GM19025 (cell line): ENCODE data around the gene ARHGAP22.
"Not testable (repeated sequence)": the region's sequence is repeated elsewhere in the genome, so short reads cannot be mapped to it uniquely, and the experiment has no call there.

ENCODE experiments used
- ATAC-seq: cut with Tn5 transposase; IDR thresholded peaks from one replicate; pipeline ENCODE4 v1.9.1; 2021; ENCODE audit warnings: mild to moderate bottlenecking, low read depth, moderate library complexity; ENCODE audit not compliant: unreplicated experiment

ARHGAP22 gene, protein sequence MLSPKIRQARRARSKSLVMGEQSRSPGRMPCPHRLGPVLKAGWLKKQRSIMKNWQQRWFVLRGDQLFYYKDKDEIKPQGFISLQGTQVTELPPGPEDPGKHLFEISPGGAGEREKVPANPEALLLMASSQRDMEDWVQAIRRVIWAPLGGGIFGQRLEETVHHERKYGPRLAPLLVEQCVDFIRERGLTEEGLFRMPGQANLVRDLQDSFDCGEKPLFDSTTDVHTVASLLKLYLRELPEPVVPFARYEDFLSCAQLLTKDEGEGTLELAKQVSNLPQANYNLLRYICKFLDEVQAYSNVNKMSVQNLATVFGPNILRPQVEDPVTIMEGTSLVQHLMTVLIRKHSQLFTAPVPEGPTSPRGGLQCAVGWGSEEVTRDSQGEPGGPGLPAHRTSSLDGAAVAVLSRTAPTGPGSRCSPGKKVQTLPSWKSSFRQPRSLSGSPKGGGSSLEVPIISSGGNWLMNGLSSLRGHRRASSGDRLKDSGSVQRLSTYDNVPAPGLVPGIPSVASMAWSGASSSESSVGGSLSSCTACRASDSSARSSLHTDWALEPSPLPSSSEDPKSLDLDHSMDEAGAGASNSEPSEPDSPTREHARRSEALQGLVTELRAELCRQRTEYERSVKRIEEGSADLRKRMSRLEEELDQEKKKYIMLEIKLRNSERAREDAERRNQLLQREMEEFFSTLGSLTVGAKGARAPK

DNA sequence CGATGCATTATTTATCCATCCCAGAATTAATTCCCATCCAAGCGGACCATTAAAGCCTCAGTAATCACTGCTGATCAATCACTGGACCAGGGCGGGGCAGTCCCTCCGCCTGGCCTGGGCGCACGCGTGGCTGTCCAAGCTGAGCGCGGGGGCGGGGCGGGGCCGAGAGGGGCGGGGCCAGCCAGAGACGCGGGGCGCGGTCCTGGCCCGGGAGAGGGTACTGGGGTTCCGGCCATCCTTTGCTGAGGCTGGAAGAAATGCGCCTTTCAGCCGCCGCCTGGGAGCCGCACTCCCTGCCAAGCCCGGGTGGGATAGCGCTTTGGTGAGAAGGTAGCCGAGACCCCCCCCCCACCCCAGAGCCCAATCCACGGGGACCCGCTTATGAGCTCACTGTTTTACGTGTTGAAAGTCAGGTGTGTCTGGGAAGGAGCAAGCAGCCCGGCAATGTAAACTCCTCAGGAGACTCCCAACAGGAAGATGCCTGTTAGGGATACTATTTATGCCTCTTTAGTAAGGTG is at the start of gene ARHGAP22:
ARHGAP22 (minus strand) TSS at position 83 of the 518 bp plus-strand sequence. CDS start 277 bp downstream, outside the sequence.
- ATAC-seq: no peak

DNA sequence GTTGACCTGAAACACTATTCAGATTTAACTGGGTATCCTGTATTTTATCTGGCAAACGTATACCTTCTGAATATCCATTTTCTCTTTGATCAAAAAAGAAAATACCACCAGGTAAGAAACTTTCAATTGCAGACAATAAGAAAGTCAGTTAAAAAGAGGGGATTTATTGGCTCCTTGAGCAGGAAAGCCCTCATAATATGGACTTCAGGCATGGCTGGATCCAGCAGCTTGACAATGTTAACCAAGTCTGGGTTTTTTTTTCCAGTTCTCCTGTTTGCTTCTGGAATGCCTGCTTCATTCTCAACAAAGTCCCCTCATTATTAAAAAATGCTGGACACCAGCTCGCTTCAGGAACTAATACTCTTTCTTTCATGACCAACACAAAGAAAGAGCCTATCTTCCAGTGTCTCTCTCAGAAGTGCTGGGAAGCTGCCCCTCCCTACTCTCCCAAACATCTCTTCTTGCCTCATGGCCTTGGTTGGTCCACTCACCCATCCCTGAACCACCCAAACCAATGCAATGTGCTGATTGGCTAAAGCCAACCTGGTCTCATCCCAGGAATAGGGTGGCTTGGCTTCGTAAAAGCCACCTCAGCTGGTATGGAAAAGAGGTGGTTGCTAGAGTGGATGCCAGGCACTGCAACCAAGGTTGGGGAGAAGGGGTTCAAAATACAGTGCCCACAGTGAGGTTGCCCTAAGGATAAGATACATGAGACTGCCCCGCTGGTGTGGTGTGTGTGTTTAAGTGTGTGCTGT is 49.2 kb upstream of the ARHGAP22 start:
- no peak for ATAC-seq

DNA sequence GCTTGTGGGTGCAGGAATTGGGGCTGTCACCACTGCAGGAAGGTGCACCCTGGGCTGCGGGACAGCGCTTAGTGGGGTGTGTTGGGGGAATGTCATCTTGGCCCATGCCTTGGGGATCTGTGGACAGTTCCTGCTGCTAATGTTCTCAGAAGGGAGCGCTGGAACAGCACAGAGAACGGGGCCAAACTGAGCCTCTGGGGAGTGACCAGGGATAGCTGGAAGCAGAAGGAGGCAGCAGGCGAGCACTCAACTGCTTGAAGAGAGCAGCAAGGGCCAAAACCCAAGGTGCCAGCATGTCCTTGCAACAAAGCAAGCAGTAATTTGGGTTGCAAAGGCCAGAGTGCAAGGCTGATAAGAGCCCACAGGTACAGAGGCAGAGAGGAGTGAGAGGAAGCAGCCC is 48.5 kb upstream of the ARHGAP22 start:
- no peak for ATAC-seq

DNA sequence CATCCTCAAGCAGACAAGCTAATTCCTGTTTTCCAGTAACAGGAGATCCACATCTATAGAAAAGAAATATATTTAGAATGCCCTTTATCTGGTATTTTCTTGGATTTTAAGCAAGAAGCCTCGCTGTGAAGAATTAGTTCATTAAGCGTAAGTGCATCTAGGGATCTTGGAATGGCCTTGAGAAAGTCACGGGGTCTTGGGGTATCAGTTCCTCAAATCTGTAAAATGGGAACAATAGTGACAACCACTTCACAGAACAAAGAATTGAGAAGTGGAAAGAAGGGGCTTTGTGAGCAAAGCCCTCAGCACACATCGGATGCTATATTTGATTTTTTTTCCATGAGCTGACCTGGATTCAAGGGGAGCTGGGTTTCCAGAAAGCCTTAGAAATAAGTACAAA is 47.5 kb upstream of the ARHGAP22 start:
- no peak for ATAC-seq

DNA sequence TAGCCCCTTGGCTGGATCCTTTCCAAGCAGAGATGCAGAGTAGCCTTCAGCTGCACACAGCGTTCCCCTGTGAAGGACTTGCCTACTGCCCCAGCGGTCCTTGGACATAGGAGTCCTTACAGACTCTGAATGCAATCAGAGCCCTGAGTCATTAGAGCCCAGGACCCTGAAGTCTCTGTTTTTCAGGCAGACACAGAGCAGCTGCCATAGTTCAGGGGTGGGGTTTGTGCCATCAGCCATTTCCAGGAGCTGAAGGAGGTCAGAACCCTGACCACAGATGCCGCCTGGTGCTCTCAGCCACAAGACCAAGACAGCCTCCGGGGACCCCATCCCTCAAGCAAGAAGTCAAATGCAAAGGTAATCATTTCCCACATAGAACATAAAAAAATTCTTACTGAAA is 47.0 kb upstream of the ARHGAP22 start:
- ATAC-seq: no peak

DNA sequence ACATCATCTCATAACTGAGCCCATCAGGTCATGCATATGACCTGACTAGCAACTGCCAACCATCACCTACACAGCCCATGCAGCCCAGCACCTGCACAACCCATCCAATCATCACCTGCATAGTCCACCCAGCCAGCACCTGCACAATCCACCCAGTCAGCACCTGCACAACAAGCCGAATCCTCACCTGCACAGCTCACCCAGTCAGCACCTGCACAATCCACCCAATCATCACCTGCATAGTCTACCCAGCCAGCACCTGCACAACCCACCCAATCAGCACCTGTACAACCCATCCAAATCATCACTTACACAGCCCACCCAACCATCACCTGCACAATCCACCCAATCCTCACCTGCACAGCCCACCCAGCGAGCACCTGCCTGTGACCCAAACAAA is 46.4 kb upstream of the ARHGAP22 start:
- ATAC-seq: no peak

DNA sequence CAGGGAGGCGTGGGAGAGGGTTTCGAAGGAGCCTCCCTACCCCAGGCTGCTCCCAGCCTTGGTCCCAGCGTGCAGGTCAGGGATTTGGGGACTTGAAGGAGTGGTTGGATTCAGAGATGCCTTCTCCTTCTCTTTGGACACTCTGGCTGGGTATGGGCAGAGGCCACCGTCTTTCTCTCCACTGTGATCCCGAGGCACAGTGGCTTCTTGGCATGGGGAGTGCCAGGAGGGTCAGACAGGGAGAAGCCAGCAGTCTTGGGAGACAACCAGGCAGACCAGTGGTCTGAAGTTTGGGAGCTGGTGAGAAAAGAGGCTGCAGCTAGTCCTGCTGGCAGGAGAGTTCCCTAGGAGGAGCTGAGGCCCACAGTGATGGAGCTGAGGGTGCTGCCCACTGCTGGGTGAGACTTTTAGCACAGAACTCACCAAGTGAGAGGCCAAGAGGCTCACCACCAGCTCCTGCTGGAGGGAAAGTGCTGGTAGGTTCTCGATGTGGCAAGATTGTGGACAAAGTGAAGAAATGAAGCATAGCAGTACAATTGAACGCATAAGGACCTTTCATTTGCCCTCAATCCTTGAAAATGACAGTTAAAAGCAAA is 44.6 kb upstream of the ARHGAP22 start:
- ATAC-seq: no peak

DNA sequence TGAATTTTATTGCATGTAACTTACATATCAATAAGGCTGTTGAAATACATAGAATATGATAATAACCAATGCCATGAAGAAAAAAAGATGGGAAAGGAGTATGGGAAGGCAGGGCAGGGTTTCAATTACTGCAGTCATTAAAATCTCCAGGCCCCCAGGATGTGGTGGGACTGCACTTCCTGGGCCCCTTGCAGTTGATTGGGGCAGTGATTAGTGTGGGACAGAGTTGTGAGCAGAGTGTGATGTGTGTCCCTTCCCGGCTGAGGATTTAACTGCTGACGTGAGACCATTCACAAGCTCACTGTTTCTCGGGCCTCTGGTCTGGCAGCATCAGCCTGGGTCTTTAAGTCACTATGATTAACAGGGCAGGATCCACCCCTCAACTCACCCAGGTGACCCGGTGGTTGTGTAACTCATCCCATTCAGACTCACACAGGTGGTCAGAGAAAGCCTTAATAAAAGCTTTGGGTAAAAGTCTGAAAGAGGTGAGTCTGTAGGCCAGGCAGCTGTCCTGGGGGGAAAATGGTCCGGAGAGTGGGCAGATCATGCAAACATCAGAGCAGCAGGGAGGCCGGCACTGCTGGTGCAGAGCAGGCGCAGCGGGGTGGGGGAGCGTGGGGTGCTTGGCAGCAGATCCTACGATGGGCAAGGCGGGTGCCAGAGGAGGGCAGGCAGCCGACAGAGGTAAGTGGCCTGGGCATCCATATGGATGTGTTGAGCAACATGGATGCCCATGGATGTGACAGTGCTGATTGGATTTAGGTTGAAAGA is 43.5 kb upstream of the ARHGAP22 start:
- ATAC-seq: no peak

DNA sequence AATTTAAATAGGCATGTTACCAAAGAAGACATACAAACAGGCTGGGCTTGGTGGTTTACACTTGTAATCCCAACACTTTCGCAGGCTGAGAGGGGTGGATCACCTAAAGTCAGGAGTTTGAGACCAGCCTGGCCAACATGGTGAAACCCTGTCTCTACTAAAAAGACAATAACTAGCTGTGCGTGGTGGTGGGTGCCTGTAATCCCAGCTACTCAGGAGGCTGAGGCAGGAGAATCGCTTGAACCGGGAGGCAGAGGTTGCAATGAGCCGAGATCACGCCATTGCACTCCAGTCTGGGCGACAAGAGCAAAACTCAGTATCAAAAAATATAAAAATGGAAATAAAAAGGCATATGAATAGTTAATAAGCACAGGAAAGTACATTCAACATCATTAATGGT is 42.2 kb upstream of the ARHGAP22 start:
- not testable (repeated sequence) for ATAC-seq

DNA sequence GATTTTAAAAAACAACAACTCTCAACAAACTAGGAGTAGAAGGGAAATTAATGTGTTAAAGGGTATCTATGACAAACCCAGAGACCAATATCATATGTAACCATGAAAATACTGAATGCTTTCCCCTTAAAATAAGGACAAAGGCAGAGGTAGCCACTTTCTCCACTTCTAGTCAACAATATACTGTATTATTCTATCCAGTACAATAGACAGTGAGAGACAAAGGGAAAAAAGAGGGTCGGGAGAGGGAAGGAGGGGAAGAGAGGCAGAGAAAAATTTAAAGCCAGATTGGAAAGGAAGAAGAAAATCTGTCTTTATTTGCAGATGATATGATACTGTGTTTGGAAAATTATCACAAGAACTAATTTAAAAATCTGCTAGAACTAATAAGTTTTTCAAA is 40.7 kb upstream of the ARHGAP22 start:
- no peak for ATAC-seq

DNA sequence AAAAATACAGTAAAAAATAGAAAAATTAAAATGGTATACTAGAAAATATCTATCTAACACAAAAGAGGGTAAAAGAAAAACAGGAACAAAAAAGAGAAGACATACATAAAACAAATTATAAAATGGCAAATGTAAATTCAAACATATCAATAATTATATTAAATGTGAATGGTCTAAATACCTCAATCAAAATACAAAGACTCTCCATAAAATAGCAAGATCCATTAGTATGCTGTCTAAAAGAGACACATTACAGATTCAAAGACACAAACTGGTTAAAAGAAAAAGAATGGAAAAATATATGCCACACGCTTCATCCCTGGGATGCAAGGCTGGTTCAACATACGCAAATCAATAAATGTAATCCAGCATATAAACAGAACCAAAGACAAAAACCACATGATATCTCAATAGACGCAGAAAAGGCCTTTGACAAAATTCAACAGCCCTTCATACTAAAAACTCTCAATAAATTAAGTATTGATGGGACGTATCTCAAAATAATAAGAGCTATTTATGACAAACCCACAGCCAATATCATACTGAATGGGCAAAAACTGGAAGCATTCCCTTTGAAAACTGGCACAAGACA is 36.3 kb upstream of the ARHGAP22 start:
- ATAC-seq: not testable (repeated sequence)

DNA sequence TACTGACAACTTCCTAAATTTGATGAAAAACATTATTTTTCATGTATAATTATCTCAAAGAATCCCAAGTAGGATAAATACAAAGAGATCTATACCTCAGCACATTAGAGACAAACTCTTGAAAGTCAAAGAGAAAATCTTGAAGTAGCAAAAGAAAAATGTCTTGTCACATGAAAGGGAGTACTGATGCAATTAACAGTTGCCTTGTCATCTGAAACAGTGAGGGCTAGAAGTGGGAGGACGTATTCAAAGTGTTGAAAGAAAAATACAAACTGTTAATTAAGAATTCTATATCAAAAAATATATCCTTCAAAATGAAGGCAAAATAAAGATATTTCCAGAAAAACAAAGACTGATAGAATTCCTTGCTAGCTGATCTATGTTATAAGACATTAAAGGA is 35.5 kb upstream of the ARHGAP22 start:
- ATAC-seq: no peak

DNA sequence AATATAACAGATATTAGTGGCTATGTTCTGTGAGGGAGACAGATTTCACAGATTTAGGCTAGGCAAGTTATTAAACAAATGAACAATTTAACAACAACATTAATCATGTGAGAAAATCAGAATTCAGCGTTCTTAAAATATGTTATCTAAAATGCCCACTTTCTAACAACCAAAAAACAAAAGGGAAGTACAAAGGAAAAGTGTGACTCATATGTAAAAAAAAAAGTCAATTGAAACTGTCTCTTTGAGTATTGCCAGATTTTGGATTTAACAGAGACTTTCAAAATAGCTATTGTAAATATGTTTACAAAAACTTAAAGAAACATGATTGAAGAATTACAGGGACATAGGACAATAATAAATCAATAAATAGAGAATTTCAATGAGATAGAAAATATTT is 34.8 kb upstream of the ARHGAP22 start:
- no peak for ATAC-seq

DNA sequence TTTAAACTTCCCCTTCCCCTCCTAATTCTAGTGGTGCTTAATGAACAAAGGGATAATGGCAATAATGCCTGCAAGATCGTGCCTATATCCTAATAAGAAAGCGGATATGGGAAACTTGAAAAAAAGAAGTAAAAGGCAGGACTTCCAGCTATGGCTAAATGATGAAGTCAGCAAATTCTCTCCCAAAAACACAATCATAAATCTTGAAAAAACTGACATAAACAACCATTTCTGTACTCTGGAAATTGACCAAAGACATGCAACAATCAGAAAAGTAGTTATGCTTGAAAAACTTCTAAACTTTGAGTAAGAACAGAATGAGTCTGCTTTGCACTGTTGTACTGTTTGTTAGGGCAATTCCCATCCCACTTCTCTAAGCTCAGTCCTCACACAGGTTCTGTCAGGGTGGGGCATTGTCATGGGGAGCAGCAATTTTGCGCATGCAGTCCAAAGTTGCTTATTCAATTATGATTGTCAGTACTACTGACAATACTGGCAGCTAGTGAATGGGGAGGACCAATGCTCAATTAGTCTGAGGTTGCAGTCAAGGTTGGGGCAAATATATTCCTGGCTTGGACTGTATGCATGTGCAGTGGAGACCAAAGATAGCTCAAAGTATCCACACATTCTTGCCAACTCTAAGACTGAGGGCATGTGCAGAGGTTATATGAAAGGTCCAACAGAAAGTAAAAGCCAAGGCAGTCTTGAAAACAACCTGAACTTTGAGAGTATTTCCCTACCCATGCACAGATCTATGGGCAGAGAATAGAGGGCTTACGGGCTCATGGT is 34.1 kb upstream of the ARHGAP22 start:
- no peak for ATAC-seq

DNA sequence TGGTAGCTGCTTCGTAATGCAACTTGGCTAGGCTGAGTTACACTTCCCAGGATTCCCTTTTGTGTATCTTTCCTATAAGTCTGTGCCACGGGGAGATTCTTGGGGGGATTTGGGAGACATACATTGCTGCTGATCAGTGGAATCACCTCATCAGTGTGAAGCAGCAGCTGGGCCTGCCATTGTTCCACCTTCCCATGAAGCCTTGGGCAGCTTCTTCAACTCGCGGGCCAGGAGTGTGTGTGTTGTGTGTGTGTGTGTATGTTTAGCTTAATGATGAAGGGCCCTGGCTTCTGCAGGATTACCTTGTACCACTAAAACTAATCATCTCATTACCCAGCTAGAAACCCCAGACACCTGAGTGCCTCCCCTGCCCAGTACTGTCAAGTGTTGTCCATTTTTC is 33.3 kb upstream of the ARHGAP22 start:
- ATAC-seq: no peak

DNA sequence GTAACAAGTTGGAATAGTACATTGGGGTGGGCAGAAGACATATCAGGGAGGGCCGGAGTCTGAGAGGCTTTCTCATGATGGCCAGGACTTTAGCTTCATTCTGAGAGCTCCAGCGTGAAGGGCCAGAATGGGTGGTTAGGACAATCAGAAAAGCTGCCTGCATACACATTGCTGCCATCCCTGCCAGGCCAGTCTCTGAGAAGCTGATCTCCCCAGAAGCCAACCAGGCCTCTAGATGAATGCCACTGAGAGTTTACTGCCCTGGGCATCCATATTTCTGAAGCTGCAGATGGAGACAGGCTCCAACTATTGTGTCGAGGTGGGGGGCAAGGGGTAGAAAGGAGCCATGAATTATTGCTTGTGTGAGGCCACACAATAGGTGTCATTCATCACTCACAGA is 32.0 kb upstream of the ARHGAP22 start:
- ATAC-seq: no peak

DNA sequence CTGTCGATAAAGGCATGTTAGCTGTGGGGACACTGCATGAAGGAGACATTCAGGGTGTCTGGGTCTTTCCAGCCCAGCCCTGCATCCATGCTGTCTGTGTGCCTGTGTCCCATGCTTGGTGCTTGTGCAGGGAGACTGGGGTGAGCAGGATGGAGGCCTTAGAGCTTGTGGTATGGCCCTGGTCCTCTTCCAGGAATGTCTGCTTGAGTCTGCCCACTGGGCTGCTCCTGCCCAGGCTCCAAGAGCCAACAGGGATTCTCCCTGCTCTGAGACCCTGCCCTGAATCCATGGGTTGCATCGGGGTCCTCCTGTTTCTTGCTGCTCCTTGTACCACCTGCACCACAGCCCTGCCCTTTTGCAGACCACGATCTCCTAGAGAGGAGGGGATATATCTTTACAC is 31.4 kb upstream of the ARHGAP22 start:
- no peak for ATAC-seq

DNA sequence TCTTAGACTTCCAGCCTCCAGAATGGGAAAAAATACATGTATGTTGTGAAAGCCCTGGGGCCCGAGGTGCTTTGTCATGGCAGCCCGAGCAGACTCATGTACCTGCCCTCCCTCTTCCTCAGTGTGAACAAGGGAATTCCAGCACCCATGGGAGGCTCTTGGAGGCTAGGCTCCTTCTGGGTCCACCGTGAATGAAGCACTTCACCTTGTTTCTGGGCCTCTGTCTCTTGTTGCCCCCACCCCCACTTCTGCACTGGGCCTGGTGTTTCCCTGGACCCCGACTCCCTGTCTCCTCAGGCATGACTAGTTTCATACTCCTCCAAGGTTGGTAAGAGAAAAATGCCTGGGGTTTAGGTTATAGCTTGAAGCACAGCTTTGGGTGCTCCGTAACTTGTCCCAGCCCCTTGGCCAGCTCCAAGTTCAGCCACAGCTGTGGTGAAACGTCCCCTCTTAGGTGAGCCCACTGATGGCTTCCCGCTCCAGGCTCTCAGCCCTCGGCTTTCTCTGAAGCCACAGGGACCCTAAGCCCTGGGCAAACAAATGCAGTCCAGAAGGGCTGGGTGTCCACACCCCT is 30.2 kb upstream of the ARHGAP22 start:
- no peak for ATAC-seq
